Right cardiac atrium (tissue), 5 donors: ENCODE measurements around the gene SPP1. TPM values are rescaled to one million over a fixed set of nuclear protein-coding genes. Genes with fewer than 3 reads are reported as not detected.

Experiments used
- ATAC-seq, 2 donors: fragments of 200-7000 bp; cut with Tn5 transposase; one replicate each; pipeline versions ENCODE4 v1.8.0 to v1.9.1; 2020; ENCODE audit warnings: moderate library complexity in 2 of 2, mild to moderate bottlenecking in 1 of 2
- DNase-seq, 3 donors: peaks; one replicate each; pipeline ENCODE4 v3.0.0-alpha.2; 2020
- H3K27ac ChIP-seq: one replicate; pipeline ENCODE4 v1.5.1; 2013; ENCODE audit warnings: mild to moderate bottlenecking, low read length, control low read depth, moderate library complexity
- H3K27me3 ChIP-seq: one replicate; pipeline ENCODE4 v1.6.1; 2013; ENCODE audit not compliant: control insufficient read depth, insufficient read depth
- H3K4me1 ChIP-seq: one replicate; pipeline ENCODE4 v1.6.1; 2013; ENCODE audit warnings: low read length; ENCODE audit not compliant: control insufficient read depth, insufficient read depth
- H3K4me3 ChIP-seq: one replicate; pipeline ENCODE4 v1.5.1; 2013; ENCODE audit warnings: low read length, control low read depth
- H3K9me3 ChIP-seq: one replicate; pipeline ENCODE4 v1.6.1; 2013; ENCODE audit warnings: low read length; ENCODE audit not compliant: control insufficient read depth
- WGBS: extraction: QIAGEN DNeasy Blood & Tissue Kit; methylation state at CpG from one replicate; pipeline ENCODE4 v1.1.7; 2013; 5-methylcytosine and 5-hydroxymethylcytosine counted together
- intact Hi-C, 4 donors: fragments of 100-400 bp; cut with DNase I; formaldehyde crosslinking; loops; one replicate each; pipeline versions ENCODE4 v1.11.0 to v1.14.0; 2022 to 2023
- polyA plus RNA-seq: library from polyadenylated mRNA; stranded (reverse); fragments of 200-250 nt; gene quantifications from one replicate; pipeline ENCODE4 v1.2.3, GENCODE V29; 2013
- total RNA-seq, 4 donors: library from RNA; stranded (reverse); fragmentation: NEBNext Ultra II Directional; extraction: Animal tissue kit (Norgen Biotek cat#: 25700); gene quantifications; one replicate each; pipeline ENCODE4 v1.2.1, GENCODE V29; 2021
- donor health status: healthy with polysubstance abuse.
- donor health status: DM: no; HTN: yes; CAD: no.
- donor health status: DM: no; HTN: no; CAD: no.
- donor health status: DM: no; HTN: yes; CAD: no; lungs with severe emphysema.
- donor health status: DM: yes; HTN: yes; CAD: no.

Gene SPP1
- total and polyA plus RNA-seq, 5 donors = 3.1 to 38.8 (median 20.9) TPM

- intact Hi-C loops = no loop called here
- no peak for ATAC-seq
- DNase-seq = no peak
- no peak overlapping the region for H3K27ac ChIP-seq
- H3K27me3 ChIP-seq = no peaks in the 10 kb centered on the region
- H3K4me3 ChIP-seq = no peak overlapping the region
- WGBS = 85% methylated on average over 1 of the region's 1 CpG
- H3K9me3 ChIP-seq = no peaks in the 10 kb centered on the region
- peaks cover 1% of the 10 kb centered on the region for H3K4me1 ChIP-seq
Observed at GRCh38 chr4:87953826-87954225, 21.7 kb upstream of the SPP1 start.

DNA sequence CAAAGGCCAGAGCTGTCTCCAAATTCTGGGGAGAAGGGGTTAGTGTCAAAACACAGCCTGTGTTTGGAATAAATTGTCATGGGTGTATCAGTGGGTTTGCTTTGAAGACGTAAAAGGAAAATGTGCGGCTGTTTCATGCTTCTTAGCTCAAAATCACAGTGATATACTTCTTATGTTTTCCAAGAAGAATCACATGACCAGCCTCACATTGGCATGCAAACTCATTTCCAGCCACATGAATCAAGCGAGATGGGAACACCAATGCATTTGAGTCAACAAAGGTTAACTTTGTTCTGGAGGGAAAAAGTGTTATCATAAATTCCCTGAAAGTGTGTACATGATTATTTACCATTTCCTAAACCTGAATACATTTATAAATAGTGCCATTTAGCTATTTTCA is 19.0 kb upstream of the SPP1 start:
- intact Hi-C loops = no loop called here
- 75% methylated on average over 3 of the region's 3 CpGs for WGBS
- ATAC-seq = no peak
- Histone ChIP-seq H3K4me1 (no peaks in the 10 kb centered on the region), H3K27ac (no peak overlapping the region), H3K27me3 (no peaks in the 10 kb centered on the region), H3K9me3 (no peaks in the 10 kb centered on the region), H3K4me3 (no peak overlapping the region)
- DNase-seq = no peak

- no peak for ATAC-seq
- H3K27me3 ChIP-seq = no peaks in the 10 kb centered on the region
- no peak overlapping the region for H3K27ac ChIP-seq
- WGBS = 40% methylated on average over 1 of the region's 1 CpG
- intact Hi-C loops = no loop called here
- no peaks in the 10 kb centered on the region for H3K4me1 ChIP-seq
- no peak overlapping the region for H3K4me3 ChIP-seq
- H3K9me3 ChIP-seq = no peaks in the 10 kb centered on the region
- DNase-seq = no peak
Observed at GRCh38 chr4:87957061-87957460, 18.5 kb upstream of the SPP1 start.

- Histone ChIP-seq H3K9me3 (no peaks in the 10 kb centered on the region), H3K4me3 (no peak overlapping the region), H3K27ac (no peak overlapping the region), H3K27me3 (no peaks in the 10 kb centered on the region), H3K4me1 (no peaks in the 10 kb centered on the region)
- ATAC-seq (no peak), DNase-seq (no peak)
- intact Hi-C loops = no loop called here
- WGBS = 67% methylated on average over 1 of the region's 1 CpG
Observed at GRCh38 chr4:87961993-87962392, 13.5 kb upstream of the SPP1 start.

GRCh38 chr4:87962398-87963146 is 12.9 kb upstream of the SPP1 start:
- ATAC-seq = no peak

GRCh38 chr4:87965501-87965975 is 10.0 kb upstream of the SPP1 start:
- Histone ChIP-seq H3K9me3 (no peaks in the 10 kb centered on the region), H3K27me3 (no peaks in the 10 kb centered on the region), H3K27ac (no peak overlapping the region), H3K4me1 (no peaks in the 10 kb centered on the region), H3K4me3 (no peak overlapping the region)
- intact Hi-C loops = loop anchor here in 1 of 4 donors (5.0 kb wide), 1 partner anchor 108 kb away; no protein-coding TSS in a partner anchor
- WGBS = 92% methylated on average over 21 of the region's 21 CpGs
- no peak for DNase-seq
- ATAC-seq = peak; percentile 23 to 26

More at GRCh38 chr4:87962398-87963146, 12.9 kb upstream of the SPP1 start:
- no peaks in the 10 kb centered on the region for H3K9me3 ChIP-seq
- no peaks in the 10 kb centered on the region for H3K27me3 ChIP-seq
- intact Hi-C loops = no loop called here
- no peak for DNase-seq
- no peak overlapping the region for H3K4me3 ChIP-seq
- 82% methylated on average over 5 of the region's 5 CpGs for WGBS
- H3K4me1 ChIP-seq = no peaks in the 10 kb centered on the region
- no peak overlapping the region for H3K27ac ChIP-seq

GRCh38 chr4:87966095-87966496 is 9.4 kb upstream of the SPP1 start:
- ATAC-seq (peak; percentile 24 to 37), DNase-seq (no peak)
- Histone ChIP-seq H3K9me3 (no peaks in the 10 kb centered on the region), H3K27me3 (no peaks in the 10 kb centered on the region), H3K4me3 (no peak overlapping the region), H3K27ac (no peak overlapping the region), H3K4me1 (no peaks in the 10 kb centered on the region)
- WGBS = 96% methylated on average over 9 of the region's 9 CpGs
- intact Hi-C loops = loop anchor here in 1 of 4 donors (5.0 kb wide), 1 partner anchor 109 kb away; no protein-coding TSS in a partner anchor

GRCh38 chr4:87967193-87967592 is 8.3 kb upstream of the SPP1 start:
- intact Hi-C loops = loop anchor here in 1 of 4 donors (5.0 kb wide), 1 partner anchor 110 kb away; no protein-coding TSS in a partner anchor
- DNase-seq = no peak
- Histone ChIP-seq H3K27me3 (no peaks in the 10 kb centered on the region), H3K4me1 (no peaks in the 10 kb centered on the region), H3K4me3 (no peak overlapping the region), H3K27ac (no peak overlapping the region), H3K9me3 (no peaks in the 10 kb centered on the region)
- no peak for ATAC-seq
- 92% methylated on average over 8 of the region's 8 CpGs for WGBS

- ATAC-seq (no peak), DNase-seq (no peak)
- intact Hi-C loops = loop anchor here in 1 of 4 donors (10.0 kb wide), 1 partner anchor 285 kb away; no protein-coding TSS in a partner anchor
- no peaks in the 10 kb centered on the region for H3K9me3 ChIP-seq
- 88% methylated on average over 2 of the region's 2 CpGs for WGBS
- H3K4me3 ChIP-seq = no peak overlapping the region
- no peaks in the 10 kb centered on the region for H3K4me1 ChIP-seq
- H3K27ac ChIP-seq = no peak overlapping the region
- no peaks in the 10 kb centered on the region for H3K27me3 ChIP-seq
Observed at GRCh38 chr4:87970121-87970520, 5.4 kb upstream of the SPP1 start.

GRCh38 chr4:87971866-87972265 is 3.6 kb upstream of the SPP1 start:
- Histone ChIP-seq H3K4me1 (no peaks in the 10 kb centered on the region), H3K27ac (no peak overlapping the region), H3K9me3 (no peaks in the 10 kb centered on the region), H3K27me3 (no peaks in the 10 kb centered on the region), H3K4me3 (no peak overlapping the region)
- ATAC-seq = no peak
- no peak for DNase-seq
- WGBS = 44% methylated on average over 1 of the region's 1 CpG
- intact Hi-C loops = loop anchor here in 2 of 4 donors (2.0 to 10.0 kb wide), 2 partner anchors 119 to 287 kb away; no protein-coding TSS in a partner anchor

GRCh38 chr4:87973283-87974169 is 2.0 kb upstream of the SPP1 start:
- WGBS = 34% methylated on average over 14 of the region's 14 CpGs
- DNase-seq = peak; percentile 37 to 73 (median 59)
- Histone ChIP-seq H3K27ac (no peak overlapping the region), H3K27me3 (no peaks in the 10 kb centered on the region), H3K4me3 (no peak overlapping the region), H3K9me3 (no peaks in the 10 kb centered on the region), H3K4me1 (no peaks in the 10 kb centered on the region)
- ATAC-seq = peak; percentile 57 to 74
- intact Hi-C loops = loop anchor here in 3 of 4 donors (2.0 to 10.0 kb wide), 2 partner anchors 121 to 289 kb away; no protein-coding TSS in a partner anchor
